Body of pancreas (tissue), 4 donors: ENCODE results near the gene ZSCAN10. TPM values are rescaled to one million over a fixed set of nuclear protein-coding genes. Genes with fewer than 3 reads are reported as not detected.
"Not testable (repeated sequence)": the region's sequence is repeated elsewhere in the genome, so short reads cannot be mapped to it uniquely, and the experiment has no call there.

ENCODE experiments used
- ATAC-seq: fragments of 150-250 bp; one replicate; pipeline ENCODE4 v1.9.1; 2016
- DNase-seq, 4 donors: peaks; one replicate each; pipeline ENCODE4 v3.0.0-alpha.2; 2019
- H3K27ac ChIP-seq, 4 donors: fragments of 200-600 bp; sonication (generic); 1 replicate in 3 of 4; 2 replicates in 1 of 4; pipeline versions ENCODE4 v1.5.1 to v1.6.1; 2016 to 2019; ENCODE audit warnings: mild to moderate bottlenecking in 1 of 4, mixed read lengths in 1 of 4, moderate library complexity in 1 of 4
- H3K27me3 ChIP-seq, 2 donors: fragments of 200-600 bp; sonication (generic); one replicate each; pipeline ENCODE4 v1.6.0; 2016; ENCODE audit warnings: mild to moderate bottlenecking in 1 of 2
- H3K36me3 ChIP-seq, 2 donors: fragments of 200-600 bp; sonication (generic); replicated peaks in 1 of 2; 2 replicates each; pipeline ENCODE4 v1.5.1; 2016; ENCODE audit warnings: low read depth in 2 of 2; ENCODE audit not compliant: insufficient read depth in 1 of 2
- H3K4me1 ChIP-seq: fragments of 200-600 bp; sonication (generic); one replicate; pipeline ENCODE4 v1.6.0; 2016
- H3K4me3 ChIP-seq, 2 donors: fragments of 200-600 bp; sonication (generic); 1 replicate in 1 of 2; 2 replicates in 1 of 2; pipeline ENCODE4 v1.5.1; 2016 to 2019
- H3K9me3 ChIP-seq, 3 donors: fragments of 200-600 bp; sonication (generic); 1 replicate in 2 of 3; 2 replicates in 1 of 3; pipeline ENCODE4 v1.5.1; 2016
- POLR2A ChIP-seq, 3 donors: fragments of 450-650 bp; IDR thresholded peaks; one replicate each; pipeline ENCODE4 v1.6.1; 2016; ENCODE audit warnings: antibody characterized with exemption in 3 of 3, mild to moderate bottlenecking in 2 of 3
- WGBS, 2 donors: methylation state at CpG; one replicate each; pipeline ENCODE4 v1.1.5; 2017; 5-methylcytosine and 5-hydroxymethylcytosine counted together
- intact Hi-C: fragments of 100-400 bp; cut with DNase I; formaldehyde crosslinking; loops from one replicate; pipeline ENCODE4 v1.15.1; 2023
- total RNA-seq, 2 donors: library from RNA; depleted of rRNA; stranded (reverse); fragments of >200 nt; gene quantifications; one replicate each; pipeline ENCODE4 v1.1.0, GENCODE V29; 2016
- TF ChIP-seq, protein P1 (sequence below), 7 experiments: fragments of 450-650 bp in 4 of 7; fragments of 200-600 bp in 3 of 7; sonication (generic) in 3 of 7; IDR thresholded peaks; one replicate each; pipeline ENCODE4 v1.5.1; 2016 to 2019; ENCODE audit warnings: antibody characterized with exemption in 7 of 7

ZSCAN10 gene
- total RNA-seq, 2 donors from 2014 or later: not detected

DNA sequence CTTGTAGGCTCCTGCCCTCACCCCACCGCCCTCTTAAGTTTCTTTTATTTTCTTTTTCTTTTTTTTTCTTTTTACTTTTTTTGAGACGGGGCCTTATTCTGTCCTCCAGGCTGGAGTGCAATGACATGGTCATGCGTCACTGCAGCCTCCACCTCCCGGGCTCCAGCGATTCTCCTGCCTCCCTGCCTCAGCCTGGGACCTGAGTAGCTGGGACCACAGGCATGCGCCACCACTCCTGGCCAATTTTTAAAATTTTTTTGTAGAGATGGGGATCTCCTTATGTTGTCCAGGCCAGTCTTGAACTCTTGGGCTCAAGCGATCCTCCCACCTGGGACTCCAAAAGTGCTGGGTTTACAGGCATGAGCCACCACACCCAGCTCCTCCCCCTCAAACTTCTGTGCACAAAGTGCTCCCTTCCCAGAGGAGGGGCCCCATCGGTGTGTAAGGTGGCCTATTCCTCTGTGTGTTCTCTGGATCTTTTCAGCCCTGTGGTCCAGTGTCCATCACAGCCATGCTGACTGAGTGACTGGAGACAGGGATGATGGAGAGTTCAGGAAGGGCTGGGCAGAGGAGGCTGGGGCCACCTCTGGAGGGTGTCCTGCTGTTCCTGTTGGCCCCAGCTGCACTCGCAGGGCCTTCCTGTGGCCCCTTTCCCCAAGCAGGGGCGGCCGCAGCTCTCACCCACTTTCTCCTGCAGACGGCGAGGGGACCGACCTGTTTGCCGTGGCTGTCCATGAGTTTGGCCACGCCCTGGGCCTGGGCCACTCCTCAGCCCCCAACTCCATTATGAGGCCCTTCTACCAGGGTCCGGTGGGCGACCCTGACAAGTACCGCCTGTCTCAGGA, 42.5 kb downstream of the ZSCAN10 start:
- no peak overlapping the region for H3K27ac ChIP-seq
- 89 to 92% methylated on average over 18 to 19 of the region's 19 CpGs for WGBS, 2 donors
- H3K36me3 ChIP-seq: no peaks in the 10 kb centered on the region
- ATAC-seq (no peak), DNase-seq (no peak)
- no peak overlapping the region for H3K4me3 ChIP-seq
- intact Hi-C loops: loop anchor here (10.0 kb wide), 1 partner anchor 58 kb away; the partner anchor contains the start of gene ZNF205
- H3K27me3 ChIP-seq: no peaks in the 10 kb centered on the region
- H3K9me3 ChIP-seq: no peaks in the 10 kb centered on the region
- TF ChIP-seq, protein P1, sequence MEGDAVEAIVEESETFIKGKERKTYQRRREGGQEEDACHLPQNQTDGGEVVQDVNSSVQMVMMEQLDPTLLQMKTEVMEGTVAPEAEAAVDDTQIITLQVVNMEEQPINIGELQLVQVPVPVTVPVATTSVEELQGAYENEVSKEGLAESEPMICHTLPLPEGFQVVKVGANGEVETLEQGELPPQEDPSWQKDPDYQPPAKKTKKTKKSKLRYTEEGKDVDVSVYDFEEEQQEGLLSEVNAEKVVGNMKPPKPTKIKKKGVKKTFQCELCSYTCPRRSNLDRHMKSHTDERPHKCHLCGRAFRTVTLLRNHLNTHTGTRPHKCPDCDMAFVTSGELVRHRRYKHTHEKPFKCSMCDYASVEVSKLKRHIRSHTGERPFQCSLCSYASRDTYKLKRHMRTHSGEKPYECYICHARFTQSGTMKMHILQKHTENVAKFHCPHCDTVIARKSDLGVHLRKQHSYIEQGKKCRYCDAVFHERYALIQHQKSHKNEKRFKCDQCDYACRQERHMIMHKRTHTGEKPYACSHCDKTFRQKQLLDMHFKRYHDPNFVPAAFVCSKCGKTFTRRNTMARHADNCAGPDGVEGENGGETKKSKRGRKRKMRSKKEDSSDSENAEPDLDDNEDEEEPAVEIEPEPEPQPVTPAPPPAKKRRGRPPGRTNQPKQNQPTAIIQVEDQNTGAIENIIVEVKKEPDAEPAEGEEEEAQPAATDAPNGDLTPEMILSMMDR (IDR thresholded peaks at IDR 0.05): no peak
- TF ChIP-seq POLR2A (IDR thresholded peaks at IDR 0.05): no peak
- peaks cover 26% of the 10 kb centered on the region for H3K4me1 ChIP-seq

DNA sequence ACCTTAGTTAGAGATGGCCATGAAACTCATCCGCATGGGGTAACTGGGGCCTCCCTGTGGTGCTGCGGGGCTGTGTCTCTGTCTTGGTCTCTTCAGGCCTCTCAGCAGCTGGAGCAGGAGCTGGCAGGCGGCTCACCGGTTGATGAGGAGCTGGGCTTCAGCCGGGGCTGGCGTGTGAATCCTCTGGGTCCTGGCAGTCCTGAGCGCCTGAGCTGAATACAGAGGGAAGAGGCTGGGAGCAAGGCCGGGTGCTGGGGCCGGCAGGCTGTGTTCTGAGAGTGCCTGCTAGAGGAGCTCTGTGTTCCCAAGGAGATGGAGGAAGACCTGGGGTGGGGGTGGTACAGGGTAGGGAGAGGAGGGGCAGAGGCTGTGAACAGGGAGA, 43.4 kb downstream of the ZSCAN10 start:
- not testable (repeated sequence) for H3K27me3 ChIP-seq, H3K36me3 ChIP-seq, H3K9me3 ChIP-seq, H3K27ac ChIP-seq, ATAC-seq, H3K4me3 ChIP-seq, DNase-seq
- H3K4me1 ChIP-seq: peaks cover 26% of the 10 kb centered on the region
- 64 to 78% methylated on average over 4 to 8 of the region's 9 CpGs for WGBS, 2 donors
- intact Hi-C loops: loop anchor here (10.0 kb wide), 1 partner anchor 59 kb away; the partner anchor contains the start of gene ZNF205

DNA sequence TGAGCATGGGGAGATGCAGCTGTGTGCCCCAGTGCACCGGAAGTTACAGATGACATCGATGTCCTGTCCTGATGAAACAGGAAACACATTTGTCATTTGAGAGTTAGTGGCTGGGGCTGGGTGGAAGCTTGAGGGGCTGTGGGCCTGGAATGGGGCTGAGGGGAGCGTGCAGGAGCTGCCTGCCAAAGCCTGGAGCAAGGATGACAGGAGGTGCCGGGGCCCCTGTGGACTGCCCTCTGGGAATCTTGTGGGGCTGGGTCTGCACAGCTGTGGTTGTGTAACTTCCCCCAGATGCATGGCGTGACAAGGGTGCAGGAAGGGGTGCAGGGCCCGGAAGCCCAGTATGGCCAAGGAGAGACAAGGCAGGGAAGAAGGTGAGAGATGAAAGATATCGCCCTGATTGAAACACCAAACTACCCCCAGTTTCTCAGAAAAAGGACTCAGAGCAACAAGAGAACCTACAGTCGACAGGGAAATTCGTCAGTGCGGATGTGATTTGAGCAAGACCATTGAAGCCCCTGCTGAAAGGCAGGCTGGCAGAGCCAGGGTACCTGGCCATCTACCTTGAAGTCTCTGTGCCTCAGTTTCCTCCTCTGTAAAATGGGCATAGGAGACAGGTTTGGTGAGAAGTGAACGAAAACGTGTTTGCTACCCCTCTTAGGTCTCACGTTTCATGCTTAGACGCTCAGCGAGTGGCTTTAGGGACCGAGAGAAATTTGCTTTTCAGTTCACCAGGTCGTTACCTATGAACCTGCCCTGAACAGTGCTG, 43.9 kb downstream of the ZSCAN10 start:
- Histone ChIP-seq H3K4me3 (no peak overlapping the region), H3K4me1 (peaks cover 21% of the 10 kb centered on the region), H3K27ac (no peak overlapping the region), H3K9me3 (no peaks in the 10 kb centered on the region), H3K27me3 (no peaks in the 10 kb centered on the region), H3K36me3 (no peaks in the 10 kb centered on the region)
- DNase-seq: no peak
- intact Hi-C loops: loop anchor here (10.0 kb wide), 1 partner anchor 60 kb away; the partner anchor contains the start of gene ZNF205
- 76 to 86% methylated on average over 17 of the region's 17 CpGs for WGBS, 2 donors
- no peak for TF ChIP-seq POLR2A (IDR thresholded peaks at IDR 0.05)
- TF ChIP-seq, protein P1 (IDR thresholded peaks at IDR 0.05): no peak
- no peak for ATAC-seq

DNA sequence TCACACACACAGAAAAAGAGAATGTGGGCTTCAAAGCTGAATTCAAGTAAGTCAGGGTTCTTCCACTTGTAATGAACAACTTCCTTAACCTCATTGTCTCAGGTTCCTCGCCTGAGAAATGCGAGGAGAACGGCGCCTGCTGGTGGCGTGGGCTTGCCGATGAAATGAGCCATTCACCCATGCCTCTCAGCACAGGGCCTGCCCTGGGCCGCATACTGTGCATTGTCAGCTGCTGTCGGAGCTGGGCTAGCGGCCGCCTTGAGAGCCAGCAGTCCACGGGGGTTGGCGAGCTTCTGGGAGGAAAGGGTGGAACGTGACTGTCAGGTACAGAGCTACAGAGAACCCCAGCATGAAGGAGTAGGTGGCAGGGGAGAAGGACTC, 45.8 kb downstream of the ZSCAN10 start:
- not testable (repeated sequence) for H3K4me1 ChIP-seq, DNase-seq, H3K27ac ChIP-seq, H3K36me3 ChIP-seq, H3K4me3 ChIP-seq, H3K27me3 ChIP-seq, H3K9me3 ChIP-seq, ATAC-seq
- intact Hi-C loops: loop anchor here (10.0 kb wide), 1 partner anchor 61 kb away; the partner anchor contains the start of gene ZNF205
- WGBS, 2 donors: 83 to 90% methylated on average over 6 to 11 of the region's 13 CpGs

DNA sequence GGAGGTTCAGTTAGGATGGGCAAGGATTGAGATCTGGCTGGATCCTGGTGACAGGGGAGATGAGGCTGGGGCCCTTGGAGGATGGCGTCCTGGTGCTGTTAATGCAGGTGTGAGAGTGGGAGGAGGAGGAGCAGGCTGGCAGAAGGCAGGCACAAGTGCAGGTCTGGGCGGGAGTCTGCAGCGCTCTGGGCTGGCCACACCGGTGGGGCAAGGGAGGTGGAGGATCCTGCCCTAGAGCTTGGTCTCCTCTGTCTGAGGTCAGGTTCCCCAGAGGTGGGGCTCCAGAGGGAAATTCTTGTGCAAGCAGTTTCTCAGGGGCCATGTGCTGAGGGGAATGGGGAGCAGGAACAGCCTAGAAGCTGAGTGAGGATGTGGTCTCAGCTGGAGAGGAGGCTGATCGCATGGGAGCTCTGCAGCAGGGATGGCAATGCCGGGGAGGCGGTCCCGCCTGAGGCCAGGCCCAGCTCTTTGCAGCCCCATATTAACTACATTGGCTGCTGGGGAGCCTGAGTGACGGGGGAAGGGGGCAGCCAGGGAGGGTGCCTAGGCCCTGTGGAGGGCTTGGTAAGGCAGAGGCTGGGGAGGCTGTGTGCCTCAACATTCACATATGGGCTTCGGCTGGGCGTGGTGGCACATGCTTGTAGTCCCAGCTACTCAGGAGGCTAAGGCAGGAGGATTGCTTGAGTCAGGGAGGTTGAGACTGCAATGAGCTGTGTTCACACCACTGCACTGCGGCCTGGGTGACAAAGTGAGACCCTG, 46.3 kb downstream of the ZSCAN10 start:
- intact Hi-C loops: loop anchor here (10.0 kb wide), 1 partner anchor 62 kb away; the partner anchor contains the start of gene ZNF205
- WGBS, 2 donors: 81% methylated on average over 12 of the region's 12 CpGs; no CpG with 5 or more reads in 1 of the 2 donors
- not testable (repeated sequence) for H3K27me3 ChIP-seq, H3K4me3 ChIP-seq, H3K9me3 ChIP-seq, H3K36me3 ChIP-seq, DNase-seq, ATAC-seq, H3K4me1 ChIP-seq, H3K27ac ChIP-seq
